GM21515 (cell line): ENCODE results near the gene MUC22.
"Not testable (repeated sequence)": the region's sequence is repeated elsewhere in the genome, so short reads cannot be mapped to it uniquely, and the experiment has no call there.

Experiments
- ATAC-seq: cut with Tn5 transposase; IDR thresholded peaks from one replicate; pipeline ENCODE4 v1.9.1; 2021; ENCODE audit not compliant: unreplicated experiment

Gene MUC22

DNA sequence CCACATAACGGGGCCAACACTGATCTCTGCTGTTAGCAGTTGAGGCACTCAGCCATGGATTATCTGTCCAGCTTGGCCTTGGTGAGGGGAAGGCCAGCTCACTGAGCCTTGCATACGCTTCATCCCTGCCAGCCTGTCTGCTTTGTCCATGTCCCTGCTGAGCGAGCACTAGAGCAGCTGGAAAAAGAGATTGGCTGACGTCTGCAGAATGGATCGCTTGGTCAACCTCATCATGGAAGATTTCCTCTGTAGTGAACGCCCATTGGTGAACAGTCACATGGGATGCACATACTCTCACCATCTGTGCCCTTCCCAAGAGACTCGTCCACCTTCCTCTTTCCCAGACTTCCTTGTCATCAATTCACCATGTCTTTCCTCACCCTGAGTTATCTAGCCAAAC is 26.9 kb downstream of the MUC22 start:
- no peak for ATAC-seq

DNA sequence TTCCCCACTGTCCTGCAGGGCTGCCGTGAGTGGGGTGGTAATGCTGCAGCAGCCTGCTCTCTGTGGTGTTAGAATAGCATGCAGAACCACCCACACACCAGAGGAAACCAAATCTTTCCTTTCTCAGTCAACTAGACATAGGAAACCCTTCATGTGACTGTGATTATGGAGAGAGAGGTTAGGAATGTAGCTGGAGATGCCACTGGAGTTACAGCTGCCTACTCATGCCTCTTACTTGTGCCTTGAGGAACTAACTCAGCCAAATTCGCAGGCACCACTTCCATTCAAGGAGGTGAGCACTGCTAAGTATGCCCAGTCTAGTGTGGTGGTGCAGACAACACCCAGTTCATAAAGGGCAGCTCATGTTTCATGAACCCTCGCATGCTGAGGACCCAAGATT is 27.4 kb downstream of the MUC22 start:
- no peak for ATAC-seq

DNA sequence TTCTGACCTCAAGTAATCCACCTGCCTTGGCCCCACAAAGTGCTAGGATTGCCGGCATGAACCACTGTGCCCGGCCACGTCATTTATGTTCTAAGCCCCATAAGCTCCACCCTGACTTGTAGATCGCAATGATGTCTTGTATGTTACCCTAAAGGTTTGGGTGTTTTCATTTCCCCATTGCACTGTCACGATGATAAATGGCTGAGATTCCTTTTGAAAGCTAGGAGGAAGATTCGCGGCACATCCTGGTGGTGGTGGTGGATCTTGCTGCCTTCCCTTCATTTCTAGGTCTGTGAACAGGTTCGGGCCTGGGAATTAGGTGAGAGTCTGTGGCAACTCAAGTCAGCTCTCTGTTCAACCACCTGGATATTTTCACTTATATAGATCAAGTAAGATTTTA is 28.3 kb downstream of the MUC22 start:
- ATAC-seq: no peak

DNA sequence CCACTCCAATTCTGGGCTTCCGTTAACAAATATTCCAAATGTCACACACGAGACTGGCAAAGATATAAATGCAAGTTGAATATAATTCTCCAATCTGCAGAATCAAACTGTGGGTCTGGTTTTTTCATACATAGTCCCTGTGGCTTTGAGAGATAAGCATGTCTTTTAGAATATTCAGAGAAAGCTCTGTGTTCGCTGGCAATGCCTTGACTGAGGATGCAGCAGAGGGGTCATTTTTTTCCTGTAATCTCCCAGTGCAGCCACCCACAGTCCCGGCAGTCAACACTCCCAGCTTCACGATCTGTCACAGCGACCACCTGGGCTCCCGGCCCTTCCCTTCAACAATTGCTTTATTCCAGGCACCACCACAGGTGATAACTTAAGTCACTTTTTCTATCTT is 30.5 kb downstream of the MUC22 start:
- no peak for ATAC-seq

DNA sequence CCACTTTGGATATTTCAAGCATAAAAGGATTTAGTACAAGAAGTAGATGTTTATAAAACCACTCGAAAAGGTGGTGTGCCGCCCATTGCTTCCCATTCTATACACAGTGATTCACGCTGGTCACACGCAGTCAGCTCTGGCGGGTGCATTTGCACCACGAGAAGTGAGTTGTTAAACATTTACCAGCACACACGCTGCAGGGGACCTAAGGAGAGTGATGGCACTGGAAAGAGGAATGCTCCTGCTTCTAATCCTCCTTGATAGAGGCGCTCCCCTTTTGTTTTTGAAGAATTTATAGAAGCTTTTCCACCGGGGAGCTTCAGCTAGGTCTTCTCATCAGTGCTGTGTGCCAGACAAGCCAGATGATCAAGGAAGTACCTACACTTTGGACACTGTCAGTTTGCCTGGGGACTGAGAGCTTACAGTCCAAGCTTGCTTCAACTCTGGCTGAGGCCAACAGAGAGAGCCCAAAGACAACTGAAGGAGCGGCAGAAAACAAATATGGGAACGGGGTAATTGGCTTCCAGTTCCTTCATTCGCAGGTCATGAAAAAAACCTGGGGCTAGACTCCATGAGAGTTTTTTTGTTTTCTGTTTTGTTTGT is 31.2 kb downstream of the MUC22 start:
- ATAC-seq: no peak

DNA sequence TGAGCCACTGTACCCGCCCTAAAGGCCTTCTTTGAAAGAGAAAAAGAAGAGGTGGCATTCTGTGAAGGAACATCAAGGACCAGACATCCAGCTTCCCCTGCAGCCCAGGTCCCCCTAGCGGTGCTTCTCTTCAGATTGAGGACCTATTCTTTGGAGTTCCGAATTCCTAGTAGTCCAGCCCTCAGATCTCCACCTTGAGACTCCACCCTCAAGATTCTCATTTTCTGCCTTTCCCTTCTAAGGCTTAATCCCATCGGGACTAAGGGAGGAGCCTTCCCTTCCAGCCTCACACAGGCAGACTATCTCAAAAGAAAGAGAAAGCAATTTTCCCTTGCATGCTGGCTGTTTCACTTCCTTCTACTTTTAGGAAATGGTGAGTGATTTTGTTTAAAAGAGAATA is 32.5 kb downstream of the MUC22 start:
- no peak for ATAC-seq

DNA sequence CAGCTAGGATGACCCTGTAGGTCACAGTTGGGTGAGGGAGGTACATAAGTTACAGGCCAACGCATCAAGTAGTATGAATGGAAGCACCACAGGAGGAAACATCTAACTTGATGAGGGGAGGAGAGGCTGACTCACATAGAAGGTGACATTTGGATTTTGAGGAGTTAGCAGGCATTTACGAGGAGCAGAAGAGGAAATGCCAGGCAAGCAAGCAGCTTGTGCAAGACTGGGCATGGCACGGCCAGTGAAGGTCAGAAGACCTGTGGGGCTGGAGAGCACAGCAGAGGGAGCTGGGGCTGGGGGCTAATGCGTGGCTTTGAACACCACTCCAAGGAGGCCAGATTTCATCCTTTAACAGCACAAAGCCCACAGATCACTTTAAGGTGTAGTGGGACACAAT is 37.8 kb downstream of the MUC22 start:
- no peak for ATAC-seq

DNA sequence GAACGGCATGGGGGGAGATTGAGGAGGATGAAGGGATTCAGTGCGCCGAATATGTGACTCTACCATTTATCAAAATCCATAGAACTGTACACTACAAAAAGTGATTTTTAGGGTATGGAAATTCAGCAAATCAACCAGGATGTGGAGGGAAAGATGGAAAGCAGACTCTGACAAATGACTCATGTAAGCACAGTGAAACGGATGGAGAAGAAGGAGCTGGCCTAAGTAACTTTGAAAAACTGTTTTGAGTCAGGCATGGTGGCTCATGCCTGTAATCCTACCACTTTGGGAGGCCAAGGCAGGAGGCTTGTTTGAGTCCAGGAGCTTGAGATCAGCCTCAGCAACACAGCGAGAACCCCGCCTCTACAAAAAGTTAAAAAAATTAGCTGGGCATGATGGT is 39.2 kb downstream of the MUC22 start:
- ATAC-seq: no peak

DNA sequence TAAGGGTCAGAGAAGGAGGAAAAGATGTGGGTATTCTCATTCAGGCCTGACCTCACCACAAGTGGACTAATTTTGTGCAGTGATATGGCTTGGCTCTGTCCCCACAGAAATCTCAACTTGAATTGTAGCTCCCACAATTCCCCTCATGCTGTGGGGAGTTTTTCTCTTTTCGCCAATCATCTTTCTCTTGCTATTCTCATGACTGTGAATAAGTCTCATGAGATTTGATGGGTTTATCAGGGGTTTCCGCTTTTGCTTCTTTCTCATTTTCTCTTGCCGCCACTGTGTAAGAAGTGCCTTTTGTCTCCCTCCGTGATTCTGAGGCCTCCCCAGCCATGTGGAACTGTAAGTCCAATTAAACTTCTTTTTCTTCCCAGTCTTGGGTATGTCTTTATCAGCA is 42.9 kb downstream of the MUC22 start:
- not testable (repeated sequence) for ATAC-seq

DNA sequence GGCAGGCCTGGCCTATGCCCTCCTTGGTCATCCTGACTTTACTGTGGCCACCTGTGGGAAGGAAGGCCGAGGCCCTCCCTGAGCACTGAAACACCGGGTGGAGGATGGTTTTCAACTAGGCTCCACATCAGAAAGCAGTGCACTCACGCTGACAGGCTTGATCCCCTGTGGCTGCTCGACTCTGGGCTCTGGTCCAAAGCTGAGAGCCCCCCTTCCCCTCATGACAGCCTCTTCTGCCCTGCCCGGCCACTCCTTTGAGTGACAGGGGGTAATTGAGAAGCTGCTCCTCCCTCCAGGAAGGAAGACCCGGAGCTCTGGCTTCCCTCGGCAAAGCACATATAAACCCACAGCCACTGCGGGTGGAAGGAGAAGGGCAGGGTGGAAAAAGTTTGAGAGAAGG is 43.6 kb downstream of the MUC22 start:
- no peak for ATAC-seq

DNA sequence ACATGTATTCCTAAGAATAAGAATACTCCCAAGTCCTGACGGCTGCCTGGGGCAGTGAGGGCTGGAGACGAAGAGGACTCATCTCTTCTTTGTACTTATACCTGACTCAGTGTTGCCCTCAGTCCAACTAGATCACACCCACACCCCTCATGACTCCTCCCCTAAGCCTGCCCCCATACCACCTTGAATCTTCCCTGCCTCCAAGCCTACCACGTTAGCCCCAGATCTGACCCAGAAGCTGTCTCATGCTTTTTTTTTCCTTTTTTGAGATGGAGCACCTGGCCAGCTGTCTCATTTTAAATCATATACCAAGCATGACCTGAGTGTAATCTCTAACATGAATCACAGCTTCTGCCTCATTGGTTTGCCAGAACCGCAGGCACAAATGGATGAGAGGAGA is 45.2 kb downstream of the MUC22 start:
- no peak for ATAC-seq

DNA sequence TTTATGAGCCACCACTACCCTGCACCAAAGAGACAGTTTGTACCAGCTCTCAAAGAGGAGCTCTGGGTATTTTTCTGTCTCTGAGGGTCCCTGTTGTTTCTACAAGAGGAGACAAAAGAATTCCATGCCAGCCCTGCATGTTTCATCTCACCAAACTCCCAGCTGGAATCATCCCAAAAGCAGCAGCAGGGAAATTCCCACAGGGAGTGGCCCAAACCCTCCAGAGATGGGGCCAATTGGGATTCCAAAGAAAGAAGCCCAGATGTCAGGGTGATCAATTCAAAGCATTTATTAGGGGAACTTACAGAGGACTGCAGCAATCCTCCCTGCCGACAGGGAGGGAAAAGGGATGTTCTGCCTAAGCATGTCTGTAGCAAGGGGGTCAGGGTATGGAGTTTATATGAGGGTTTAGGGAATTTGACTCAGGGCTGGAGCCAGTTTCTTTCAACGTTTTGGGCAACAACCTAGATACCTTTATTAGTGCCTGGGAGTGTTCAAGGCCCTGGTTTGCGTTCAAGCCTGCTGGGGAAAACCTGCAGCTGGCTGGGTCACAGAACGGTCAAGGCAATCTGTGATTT is 47.2 kb downstream of the MUC22 start:
- no peak for ATAC-seq

DNA sequence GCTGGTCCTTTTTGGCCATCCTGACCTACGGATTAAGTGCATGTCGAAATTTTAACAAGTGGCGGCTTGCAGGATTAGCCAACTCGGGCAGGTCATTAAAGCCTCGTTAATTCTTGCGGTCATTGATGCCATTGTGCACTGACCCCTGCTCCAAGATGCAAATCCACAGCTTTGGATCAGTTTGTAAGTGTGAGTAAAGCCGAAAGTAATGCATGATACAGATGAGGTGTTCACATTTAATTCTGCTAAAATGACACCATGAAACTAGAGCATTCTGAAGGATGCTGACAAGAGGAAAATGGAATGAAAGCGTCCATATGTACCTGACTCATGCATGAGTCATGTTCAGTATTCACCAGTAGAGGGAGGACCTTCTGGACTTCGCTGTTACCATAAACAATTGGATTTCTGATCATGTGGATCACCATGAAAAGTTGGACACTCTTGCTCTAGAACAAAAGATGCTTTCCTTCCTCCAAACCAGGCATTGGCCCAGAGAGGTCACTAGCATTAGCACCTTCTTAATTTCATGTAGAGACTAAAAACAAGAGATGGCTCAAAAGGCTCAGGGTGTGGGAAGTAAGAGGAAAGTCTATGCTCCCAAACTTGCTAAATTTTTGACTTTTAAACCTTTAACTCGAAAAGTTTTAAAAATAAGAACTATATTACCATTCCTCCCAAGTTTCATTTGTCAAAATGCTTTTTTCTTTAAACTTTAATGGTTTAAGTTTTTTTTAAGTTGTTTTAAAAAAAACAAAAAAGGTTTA is 48.0 kb downstream of the MUC22 start:
- no peak for ATAC-seq

DNA sequence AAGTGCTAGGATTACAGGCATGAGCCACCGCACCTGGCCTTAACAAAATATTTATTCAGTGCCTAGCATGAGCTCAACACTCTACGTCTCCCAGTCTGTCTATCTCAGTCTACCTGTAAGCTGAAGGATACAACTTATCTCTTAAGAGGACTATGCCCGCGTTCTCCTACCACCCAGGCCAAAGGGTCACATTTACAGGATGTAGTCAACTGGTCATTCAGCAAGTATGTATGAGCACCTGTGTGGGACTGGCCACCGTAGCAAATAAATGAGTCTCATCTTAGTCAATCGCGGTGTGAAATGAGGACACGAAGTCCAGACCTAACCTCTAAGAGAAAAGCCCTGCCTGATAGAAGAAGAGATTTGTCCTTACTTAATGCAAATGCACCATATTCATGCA is 49.9 kb downstream of the MUC22 start:
- no peak for ATAC-seq

DNA sequence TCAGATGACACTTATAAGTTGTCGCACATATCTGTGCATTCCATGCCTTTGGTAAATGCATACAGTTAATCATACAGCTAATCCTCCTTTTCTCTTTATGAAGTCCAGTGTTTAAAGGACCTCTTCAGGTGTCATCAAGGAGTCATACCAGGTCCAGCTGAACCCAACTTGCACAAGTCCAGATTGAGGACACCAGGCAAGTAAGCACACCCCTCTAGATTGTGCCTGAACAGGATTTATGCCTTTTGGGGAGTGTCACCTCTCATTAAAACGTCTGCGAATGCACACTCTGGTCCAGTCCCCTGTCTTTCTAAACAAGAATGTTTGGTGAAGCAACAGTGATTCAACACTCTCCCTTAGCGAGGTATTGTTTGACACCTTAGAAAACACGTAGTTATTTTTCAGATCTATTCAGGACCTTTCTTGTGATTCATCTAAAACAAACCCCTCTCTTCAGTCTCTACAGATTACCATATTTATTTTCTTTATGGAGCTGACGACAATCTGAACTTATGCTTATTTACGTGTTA is 53.7 kb downstream of the MUC22 start:
- no peak for ATAC-seq

DNA sequence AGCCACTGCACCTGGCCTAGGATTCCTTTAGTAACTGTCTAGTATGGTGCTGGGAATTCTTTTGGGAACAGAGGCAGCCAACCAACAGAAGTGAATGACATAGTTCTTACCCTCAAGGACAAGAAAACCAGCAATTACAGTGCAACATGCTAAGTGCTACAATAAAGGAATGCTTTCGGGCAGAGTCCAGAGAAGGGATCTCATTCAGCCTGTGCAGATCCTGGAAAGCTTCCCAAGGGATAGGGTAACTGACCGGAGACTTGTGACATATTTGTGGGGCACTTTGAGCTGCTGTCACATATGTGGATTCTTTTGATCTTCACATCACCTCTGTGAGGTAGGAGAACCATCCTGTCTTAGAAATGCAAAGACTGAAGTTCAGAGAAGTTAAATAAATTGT is 55.3 kb downstream of the MUC22 start:
- no peak for ATAC-seq

DNA sequence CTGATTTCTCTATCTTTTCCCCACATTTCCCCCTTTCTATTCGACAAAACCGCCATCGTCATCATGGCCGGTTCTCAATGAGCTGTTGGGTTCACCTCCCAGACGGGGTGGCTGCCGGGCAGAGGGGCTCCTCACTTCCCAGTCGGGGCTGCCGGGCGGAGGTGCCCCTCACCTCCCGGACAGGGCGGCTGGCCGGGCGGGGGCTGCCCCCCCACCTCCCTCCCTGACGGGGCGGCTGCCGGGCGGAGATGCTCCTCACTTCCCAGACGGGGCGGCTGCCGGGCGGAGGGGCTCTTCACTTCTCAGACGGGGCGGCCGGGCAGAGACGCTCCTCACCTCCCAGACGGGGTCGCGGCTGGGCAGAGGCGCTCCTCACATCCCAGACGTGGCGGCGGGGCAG is 56.8 kb downstream of the MUC22 start:
- ATAC-seq: not testable (repeated sequence)

DNA sequence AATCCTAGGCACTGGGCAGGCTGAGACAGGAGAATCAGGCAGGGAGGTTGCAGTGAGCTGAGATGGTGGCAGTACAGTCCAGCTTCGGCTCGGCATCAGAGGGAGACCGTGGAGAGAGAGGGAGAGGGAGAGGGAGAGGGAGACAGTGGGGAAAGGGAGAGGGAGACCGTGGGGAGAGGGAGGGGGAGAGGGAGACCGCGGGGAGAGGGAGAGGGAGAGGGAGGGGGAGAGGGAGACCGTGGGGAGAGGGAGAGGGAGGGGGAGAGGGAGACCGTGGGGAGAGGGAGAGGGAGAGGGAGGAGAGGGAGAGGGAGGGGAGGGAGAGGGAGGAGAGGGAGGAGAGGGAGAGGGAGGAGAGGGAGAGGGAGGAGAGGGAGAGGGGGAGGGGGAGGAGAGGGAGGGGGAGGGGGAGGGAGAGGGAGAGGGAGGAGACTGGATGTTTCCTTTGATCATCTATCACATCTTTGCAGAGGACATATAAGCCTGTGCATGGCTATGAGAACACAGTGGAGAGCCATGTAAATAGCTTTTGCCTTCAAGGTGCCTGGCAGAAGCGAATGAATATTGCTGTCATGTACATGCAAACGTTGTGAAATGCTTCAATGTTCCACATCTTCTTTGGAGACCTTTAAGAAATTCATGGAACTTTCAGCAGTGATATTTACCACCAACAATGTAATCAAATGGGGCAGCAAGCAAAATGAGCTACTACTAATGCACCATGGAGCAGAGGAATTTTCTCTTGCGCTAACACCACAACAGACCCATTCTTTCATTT is 57.8 kb downstream of the MUC22 start:
- not testable (repeated sequence) for ATAC-seq

DNA sequence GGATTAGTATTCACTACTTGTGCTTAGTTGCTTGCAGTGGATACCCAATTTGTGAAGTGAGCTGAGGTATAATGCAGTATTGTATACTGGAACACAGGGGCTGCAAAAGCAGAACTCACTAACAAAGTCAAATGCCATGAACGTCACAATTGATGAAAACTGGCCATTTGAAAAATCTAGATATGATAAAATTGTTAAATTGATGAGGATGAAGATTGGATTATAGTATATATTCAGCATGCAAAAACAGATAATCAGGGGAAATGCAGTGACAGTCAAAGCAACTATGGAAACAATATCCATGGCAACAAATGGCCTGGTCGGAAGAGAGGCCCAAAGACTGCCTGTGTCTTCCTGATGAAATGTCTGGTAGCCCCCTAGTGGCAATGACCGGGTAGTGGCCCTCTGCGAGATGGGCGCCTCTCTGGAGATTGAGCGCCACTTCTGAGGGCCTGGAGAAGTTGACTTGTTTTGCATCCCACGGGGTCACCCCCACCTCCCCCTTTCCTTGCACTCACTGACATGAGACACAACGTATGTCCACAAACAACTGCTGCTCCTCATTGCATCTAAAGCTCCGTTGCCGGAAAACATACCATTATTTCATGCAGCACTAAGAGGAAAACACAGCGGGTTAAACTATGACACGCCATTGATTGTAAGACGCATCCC is 58.5 kb downstream of the MUC22 start:
- no peak for ATAC-seq

DNA sequence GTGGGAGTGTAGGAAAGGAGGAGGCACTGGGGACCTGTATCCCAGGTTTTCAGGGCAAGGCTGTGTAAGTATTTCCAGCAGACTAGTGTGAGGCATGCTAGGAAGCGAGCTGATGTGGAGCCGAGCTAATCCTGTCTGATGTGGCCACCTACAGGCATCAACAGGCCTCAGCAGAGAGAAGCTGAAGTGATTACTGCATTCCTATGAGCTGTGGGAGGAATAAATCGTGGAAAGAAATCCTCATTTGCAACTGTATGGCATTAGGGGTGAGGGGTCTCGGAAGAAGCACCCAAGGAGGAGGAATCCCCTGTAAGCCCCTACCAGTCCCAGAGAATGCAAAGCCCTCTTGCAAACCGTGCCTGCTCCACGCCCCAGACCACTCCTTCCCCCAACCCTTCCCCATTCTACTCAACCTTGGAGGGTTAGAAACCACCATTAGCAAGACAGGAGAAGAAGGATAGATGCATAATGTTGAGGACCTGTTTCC is 60.5 kb downstream of the MUC22 start:
- no peak for ATAC-seq

DNA sequence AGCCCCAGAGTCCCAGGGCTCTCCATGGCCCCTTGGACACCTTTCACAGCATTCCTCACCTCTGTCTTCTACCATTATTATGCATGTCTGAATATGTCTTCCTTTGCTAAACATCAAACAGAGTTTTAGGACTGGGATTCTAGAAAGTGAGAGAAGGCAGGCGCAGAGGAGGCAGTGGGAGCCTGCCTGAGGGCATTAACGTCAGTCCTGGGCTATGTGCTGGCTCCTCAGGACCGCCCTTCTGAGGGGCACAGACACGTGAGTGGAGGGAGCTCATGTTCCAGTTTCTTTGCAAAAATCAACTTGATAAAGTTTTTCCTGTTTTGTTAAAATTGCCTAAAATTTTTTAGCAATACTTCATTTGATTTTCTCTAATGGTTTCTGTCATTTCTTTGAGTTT is 64.1 kb downstream of the MUC22 start:
- ATAC-seq: no peak
